GM20431 (cell line): ENCODE results near the gene RHOBTB3.

Experiments used
- in situ Hi-C: fragments of 300-500 bp; cut with MseI, MboI; formaldehyde crosslinking; loops from one replicate; pipeline ENCODE4 v1.15.0; 2020; ENCODE audit warnings: low sequenced_read_pairs; ENCODE audit not compliant: unreplicated experiment

The RHOBTB3 gene

DNA sequence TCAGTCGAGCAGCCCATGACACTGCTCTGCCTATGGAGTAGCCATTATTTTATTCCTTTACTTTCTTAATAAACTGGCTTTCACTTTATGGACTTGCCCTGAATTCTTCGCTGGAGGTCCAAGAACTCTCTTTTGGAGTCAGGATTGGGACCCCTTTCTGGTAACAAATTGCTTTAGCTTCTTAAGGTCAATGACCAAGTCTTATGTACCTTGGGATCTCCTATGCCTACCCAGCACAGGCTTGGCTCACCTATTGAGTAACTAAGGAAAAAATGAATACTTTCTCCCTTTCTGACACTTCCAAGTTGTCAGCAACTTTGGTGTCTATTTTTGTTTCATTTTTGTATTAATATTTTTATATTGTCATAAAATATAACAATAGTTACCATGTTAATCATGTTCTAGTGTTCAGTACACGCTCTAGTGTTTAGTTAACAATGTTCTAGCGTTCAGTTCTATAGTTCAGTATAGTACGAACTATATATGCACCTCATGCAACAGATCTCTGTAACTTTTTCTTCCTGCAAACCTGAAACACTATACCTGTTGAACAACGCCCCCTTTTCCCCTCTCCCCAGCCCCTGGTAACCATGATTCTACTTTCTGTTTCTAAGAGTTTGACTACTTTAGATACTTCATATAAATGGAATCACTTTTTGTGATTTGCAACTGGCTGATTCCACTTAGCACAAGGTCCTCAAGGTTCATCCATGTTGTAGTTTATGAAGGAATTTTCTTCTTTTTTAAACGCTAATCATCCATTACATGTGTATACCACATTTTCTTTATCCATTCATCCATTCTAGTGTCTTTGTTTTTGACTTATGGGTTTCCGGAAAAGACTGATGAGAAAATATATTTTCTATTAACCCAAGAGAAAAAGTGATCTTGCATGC is 1.8 kb upstream of the RHOBTB3 start:
- in situ Hi-C loops, result no loop called here

DNA sequence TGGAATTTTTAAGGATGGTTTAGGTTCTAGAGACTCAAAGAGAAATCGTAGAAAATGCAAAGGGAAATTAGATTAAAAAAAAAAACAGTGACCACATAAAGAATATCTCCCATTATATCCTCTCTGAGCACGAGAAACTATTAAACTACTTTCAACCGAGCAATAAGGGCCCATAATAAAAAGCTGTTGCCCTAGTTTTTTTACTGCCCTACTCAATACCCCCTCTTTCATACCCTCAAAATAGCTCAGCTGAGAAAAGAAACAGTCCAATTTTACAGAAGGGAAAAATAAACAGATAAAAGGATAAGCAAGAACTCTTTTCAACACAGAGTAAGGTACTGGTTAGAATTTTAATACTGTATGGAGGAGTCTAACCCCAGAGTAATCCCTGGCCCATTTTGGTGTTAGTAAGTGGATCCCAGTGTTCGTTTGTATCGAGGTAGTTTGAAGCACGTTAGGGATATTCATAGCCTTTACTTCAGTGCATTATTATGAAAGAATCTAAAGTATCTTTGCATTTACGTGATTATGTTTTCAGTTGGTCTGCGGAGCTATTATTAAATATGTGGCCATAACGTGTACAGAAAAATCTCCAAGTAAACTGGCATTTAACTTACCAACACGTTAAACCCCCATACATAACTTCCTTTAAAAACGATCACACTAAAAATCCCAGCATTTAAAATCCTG is 980 bp upstream of the RHOBTB3 start:
- in situ Hi-C loops, result no loop called here

DNA sequence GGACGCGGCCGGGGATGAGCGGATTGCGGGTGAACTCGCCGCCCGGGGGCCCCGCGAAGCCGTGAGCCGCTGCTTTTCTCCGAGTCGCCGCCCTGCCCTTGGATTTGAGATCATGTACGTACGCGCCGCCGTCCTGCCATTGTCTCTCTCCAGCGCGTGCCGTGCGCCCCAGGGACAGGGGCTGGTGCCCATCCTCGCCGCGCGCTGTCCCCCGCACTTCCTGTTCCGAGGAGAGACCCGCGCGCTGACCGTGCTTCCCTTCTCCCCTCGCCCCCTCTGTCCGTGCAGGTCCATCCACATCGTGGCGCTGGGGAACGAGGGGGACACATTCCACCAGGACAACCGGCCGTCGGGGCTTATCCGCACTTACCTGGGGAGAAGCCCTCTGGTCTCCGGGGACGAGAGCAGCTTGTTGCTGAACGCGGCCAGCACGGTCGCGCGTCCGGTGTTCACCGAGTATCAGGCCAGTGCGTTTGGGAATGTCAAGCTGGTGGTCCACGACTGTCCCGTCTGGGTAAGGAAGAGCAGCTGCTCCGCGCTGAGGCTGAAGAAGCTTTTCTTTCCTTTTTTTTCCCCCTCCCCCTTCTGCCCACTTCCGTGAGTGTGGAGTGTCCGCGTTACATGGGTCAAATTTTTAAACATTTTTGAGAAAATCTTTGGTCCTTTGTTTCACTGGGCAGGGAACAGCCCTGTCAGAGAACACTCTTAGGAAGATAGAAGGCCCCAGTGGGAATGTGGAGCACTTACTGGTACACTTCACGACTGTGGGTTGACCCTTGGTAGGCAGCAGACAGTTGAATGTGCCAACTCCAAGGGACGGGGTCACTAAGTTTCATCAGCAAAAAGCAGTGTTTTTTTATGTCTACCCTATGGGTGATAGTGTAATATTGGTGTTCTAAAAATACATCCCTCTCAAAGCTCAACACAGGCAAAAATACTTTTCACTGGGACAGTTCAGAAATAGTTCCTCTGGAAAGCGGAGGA is 727 bp downstream of the RHOBTB3 start:
- in situ Hi-C loops, result no loop called here

DNA sequence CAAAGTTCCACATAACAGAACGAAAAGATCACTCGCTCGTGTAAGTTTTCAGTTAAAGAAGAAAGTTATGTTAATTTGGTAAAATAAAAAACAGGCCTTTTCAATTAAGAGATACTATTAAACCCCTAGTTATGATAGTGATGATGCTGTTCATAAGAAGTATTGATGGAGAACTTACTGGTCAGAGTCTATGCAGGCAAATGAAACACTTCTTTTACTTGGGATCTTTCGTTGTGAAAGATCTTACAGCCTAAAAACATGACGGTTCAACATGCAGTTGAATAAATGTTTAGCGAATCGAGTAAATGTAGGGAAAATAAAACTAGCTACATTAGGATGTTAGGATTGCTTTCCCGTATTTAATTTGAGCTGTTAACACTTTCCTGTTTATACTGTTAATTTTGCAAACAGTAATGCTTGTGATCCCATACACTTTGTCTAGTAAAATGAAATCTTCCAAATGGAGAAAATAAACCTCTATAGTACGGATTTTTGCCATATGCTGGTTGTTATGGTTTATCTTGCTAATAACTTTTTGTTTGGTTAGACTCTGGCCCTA is 2.0 kb downstream of the RHOBTB3 start:
- in situ Hi-C loops, result no loop called here

DNA sequence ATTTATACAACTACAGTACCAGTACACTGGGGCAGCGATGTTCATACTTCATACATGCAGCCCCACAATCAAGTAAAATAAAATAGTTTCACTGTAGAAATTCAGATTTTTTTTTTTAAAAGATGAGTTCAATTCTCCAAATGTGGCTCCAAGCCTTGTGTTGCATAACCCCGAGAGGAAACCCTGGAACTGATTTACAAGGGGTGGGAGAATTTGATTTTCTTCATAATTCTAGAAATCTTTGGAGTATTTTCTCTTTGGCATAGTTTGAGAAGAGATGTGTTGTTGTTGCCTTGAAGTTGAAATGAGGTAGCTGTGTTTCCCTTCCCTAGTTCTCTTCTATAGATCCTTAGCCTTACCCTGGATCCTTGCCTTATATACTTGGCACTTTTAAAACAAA is 3.1 kb downstream of the RHOBTB3 start:
- in situ Hi-C loops, result no loop called here

DNA sequence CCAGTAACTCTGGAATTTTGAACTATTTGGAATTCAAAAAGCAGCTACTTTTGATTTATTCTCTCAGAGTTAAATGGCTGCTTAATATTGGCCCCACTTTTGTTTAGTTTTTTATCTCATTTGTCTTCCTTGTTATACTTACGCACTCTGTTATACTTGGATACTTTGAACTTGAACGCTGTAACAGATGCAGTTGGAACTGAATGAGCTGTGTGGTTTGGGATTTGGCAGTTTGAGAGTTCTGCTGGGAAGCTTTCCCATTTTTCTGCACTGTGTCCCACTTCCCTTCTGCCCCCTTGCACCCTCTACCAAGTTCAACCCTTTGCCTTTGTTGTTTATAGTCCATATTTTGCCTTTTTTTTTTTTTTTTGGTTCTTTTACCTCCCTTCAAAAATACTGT is 3.8 kb downstream of the RHOBTB3 start:
- in situ Hi-C loops, result no loop called here

DNA sequence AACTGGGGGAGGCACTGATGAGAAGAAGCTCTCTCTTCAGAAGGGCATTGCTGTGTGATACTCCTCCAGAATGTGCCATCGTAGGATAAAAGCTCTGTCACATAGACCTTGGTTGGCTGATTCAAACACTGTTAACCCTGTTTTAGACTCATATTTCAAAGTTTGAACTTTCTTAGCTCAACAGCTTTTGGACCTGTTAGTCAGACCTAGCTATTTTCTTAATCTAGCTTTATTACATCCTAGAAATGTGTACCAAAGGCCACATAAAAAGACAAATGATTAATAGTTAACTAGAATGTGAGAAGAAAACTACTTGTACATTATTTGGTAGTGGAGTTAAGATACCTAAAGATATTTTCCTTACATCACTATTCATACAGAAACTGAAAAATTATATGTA is 4.3 kb downstream of the RHOBTB3 start:
- in situ Hi-C loops, result no loop called here

DNA sequence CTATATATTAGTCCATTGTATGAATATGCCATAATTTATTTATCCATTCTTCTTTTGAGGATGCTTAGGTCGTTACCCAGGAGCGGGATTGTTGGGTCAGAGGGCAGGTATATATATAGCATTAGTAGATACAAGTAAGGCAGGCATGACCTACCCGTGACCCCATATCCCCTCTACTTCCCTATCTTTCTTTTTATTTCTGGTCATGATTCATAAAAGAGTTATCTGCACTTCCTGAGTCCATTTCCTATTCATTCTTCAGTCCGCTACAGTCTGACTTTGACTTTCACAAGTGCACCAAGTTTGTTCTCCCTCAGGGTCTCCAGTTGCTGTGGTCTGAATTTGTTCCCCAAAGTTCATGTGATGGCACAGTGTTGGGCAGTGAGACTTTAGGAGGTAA is 6.9 kb downstream of the RHOBTB3 start:
- in situ Hi-C loops, result no loop called here

DNA sequence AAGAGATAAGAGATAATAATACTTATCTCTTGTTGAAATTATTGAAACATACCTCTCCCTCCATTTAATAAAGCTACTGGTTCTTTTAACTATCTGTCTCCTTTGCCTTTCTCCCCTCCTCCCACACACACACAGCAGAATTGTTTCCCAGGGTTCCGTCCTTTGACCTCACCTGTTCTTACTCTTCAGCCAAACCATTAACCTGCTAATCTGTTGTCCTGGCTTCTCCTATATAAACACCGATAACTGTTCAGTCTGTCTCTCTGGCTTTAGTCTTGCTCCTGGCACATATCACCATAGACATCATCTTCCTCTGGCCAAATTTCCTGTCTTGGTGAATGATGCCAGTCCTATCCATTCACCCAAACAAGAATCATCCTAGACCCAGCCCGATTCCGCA is 7.7 kb downstream of the RHOBTB3 start:
- in situ Hi-C loops, result no loop called here

DNA sequence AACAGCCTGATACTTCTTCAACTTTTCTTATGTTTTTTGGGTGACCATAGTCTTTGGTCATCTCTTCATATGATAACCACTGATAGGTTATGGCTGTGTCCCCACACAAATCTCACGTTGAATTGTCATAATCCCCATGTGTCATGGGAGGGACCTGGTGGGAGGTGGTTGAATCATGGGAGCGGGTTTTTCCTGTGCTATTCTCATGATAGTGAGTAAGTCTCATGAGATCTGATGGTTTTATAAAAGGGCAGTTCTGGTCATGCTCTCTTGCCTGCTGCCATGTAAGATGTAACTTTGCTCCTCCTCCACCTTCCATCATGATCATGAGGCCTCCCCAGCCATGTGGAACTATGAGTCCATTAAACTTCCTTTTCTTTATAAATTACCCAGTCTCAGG is 8.7 kb downstream of the RHOBTB3 start:
- in situ Hi-C loops, result no loop called here

DNA sequence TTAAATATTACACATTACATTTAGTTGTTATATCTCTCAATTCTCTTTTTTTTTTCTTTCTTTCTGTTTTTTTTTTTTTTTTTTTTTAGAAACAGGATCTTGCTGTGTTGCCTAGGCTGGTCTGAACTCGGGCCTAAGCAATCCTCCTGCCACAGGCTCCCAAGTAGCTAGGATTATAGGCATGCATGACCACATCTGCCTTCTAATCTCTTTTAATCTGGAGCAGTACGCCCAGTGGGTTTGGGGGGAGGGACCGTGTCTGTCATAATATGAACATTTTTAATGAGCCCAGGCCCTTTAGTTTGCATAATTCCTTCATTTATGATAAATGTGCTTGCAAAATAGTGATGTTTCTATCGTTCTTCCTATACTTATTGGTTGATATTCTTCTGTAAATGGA is 10.3 kb downstream of the RHOBTB3 start:
- in situ Hi-C loops, result no loop called here

DNA sequence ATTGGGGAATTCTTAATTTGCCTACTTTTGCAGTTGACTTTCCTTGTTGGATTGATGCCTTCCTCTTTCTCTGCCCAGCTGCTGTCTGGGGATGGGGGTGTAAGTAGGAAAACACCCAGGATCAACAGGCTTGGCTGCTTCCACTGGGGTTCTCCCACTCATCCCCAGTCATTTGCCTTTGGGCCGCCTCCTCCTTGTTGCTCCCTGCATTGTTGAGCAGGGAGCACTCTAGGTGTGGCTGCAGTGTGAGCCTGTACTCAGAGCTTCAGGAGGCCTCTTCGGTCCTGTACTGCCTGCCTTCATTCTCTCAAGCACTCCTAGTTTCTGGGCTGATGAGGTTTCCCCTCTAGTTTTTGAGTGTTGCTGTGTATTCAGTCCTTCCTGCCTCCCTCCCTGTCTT is 12.1 kb downstream of the RHOBTB3 start:
- in situ Hi-C loops, result no loop called here

DNA sequence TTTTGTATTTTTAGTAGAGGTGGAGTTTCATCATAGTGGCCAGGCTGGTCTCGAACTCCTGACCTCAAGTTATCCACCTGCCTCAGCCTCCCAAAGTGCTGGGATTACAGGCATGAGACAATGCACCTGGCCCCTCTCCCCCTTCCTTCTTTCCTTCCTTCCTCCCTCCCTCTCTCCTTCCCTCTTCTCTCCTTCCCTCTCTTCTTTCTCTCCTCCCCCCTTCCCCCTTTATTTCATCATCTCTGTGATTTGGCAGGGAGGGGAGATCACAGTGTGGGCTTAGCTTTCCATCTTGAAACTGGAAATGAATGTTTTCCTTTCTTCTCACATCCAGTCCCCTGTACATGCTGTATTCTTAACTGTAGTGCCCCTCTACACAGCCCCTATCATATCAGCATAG is 12.7 kb downstream of the RHOBTB3 start:
- in situ Hi-C loops, result no loop called here

DNA sequence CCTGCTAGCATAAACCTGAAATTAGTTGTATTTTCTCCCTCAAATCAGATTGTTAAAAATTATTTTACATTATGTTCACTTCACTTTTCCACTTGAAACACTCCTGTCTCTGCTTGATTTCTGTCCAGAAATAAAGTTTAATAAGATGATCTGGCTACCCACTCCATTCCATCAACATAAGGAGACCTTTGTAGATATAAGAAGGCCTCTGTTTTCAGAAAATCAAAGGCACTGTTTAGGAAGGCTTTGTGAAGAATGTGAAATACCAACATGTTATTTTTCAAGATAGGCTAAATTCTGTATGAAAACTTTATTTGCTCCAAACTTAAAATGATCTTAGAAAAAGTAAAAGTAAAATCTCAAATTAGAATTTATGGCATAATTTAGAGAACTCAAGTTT is 15.1 kb downstream of the RHOBTB3 start:
- in situ Hi-C loops, result no loop called here

DNA sequence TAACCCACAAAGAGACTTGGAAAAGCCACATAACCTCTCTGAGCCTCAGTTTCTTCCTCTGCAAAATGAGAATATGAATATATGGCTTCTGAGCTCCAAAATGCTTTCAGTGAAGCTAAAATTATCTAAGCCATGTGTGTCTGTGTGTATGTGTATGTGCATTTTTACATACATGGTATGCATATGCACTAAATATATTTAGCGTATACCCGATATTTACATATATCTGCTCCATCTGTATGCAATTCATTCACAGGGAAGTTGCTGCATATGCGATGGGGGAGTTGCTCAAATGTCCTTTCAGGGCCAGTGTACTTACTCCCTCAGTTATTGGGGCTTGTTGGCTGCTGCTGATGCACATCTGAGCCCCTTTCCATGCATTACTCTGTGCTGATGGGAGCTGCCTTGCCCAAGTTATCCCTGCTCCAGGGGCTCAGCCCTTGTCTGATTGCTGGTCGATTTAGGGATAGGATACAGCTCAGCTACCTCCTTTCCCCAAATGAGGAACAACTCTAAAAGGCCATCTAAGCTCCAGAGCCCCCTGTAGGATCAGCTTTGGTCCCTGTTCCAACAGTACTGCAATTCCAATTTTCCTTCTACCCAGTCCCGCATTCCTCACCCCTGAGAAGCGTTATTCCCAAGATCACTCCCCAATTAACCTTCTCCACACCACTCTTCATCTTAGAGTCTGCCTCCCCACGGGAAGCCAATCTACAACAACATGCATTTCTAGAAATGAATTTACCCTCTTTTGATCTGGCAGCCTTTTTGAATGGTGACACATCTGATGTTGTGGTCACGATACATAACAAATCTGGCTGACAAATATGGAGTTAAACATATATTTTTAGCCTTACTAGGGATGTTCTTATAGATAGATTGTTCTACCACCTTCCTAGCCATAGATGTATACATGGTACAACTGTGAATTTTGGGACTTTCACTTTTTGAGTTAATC is 15.9 kb downstream of the RHOBTB3 start:
- in situ Hi-C loops, result no loop called here

DNA sequence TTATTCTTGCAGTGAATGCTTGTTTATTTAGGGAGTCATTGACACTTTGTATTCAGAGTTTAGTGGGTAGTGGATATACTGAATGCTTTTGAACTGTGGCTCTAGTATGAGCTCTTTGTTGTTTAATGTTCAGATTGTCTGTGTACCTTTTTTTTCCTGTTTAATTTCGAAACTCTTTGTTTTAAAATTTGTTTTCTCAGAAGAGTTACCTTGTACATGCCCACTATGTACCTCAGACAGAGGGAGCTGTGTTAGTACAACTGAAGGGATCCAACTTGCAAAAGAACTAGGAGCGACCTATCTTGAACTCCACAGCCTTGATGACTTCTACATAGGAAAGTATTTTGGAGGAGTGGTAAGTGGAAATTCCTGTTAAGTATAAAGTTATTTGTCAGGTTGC is 17.0 kb downstream of the RHOBTB3 start:
- in situ Hi-C loops, result no loop called here

DNA sequence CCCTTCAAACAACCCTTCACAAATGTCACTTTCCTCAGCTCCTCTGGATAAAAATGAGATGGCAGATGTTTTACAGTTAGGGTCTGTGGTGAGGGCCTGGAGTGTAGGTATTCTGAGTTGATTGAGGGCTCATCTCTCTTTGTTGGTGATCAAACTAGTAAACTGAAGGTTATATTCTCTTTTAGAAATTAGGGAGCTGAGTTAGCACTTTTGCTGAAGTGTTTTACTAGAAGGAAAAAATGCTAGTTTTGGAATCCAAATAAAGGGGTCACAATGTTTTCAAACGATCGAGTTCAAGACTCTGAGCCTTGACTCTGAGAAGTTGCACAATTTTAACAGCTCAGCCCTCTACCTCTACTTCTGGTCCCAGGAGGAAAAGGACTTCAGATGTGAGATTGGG is 23.4 kb downstream of the RHOBTB3 start:
- in situ Hi-C loops, result loop anchor here (25.0 kb wide), 1 partner anchor 92 kb away; no protein-coding TSS in a partner anchor

DNA sequence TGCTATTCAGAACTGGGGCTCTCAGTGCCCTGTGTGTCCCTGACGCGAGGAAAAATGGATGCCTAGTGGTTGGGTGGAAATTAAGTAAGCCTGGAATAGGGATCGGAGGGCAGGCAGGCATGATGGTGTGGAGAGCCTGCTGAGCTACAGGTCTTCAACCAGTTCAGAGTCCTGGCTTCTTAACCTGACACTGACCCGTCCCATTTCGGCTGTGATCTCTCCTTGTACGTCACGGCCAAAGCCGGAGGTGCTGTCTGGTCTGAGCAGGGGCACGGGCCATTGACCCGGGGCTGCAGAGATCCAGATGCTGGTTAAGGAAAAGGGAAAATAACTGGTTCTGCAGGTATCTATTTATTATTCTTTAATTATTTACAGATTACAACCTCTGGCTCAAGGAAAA is 27.9 kb downstream of the RHOBTB3 start:
- in situ Hi-C loops, result loop anchor here (25.0 kb wide), 1 partner anchor 97 kb away; no protein-coding TSS in a partner anchor

DNA sequence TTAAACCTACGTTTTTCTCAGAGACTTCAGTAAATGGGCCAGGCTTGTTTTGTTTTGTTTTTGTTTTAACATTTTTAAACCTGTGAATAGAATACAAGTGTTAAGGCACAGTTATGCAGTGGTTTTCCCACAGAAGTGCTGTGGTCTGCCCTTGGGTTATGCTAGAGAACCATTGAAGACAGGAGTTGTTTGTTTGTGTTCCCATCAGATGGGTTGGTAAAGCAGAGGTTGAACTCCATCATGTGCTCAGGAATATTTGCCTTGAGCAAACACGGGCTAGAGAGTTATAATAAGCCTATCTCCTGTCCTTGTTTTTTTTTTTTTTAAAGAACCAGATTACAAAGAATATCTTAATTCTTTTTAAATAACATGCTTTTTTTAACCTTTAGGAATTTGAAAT is 28.5 kb downstream of the RHOBTB3 start:
- in situ Hi-C loops, result loop anchor here (25.0 kb wide), 1 partner anchor 97 kb away; no protein-coding TSS in a partner anchor
